HG03139 (cell line): Measurements from ENCODE around the gene EFNA5.

Source experiments
- ATAC-seq: cut with Tn5 transposase; IDR thresholded peaks from one replicate; pipeline ENCODE4 v1.9.1; 2021; ENCODE audit not compliant: unreplicated experiment

EFNA5 gene

DNA sequence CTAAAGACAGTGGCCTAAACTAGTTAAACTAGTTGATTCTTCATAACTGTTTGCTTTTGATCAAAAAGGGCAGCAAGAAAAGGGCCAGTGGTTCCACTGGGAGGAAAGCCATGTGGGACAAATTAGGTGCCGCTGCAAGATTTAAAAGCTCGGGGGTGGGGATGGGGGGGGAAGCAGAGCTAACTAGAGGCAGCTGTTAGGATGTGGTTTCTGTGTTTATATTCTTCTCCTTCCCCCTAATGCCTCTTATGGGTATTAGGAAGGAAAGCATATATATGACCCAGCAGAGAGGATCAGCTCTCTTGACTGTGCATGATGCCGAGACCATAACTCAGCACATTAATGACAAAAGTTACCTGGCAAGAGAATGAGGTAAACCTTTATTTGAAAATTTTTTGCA, 65.7 kb downstream of the EFNA5 start:
- ATAC-seq: no peak

DNA sequence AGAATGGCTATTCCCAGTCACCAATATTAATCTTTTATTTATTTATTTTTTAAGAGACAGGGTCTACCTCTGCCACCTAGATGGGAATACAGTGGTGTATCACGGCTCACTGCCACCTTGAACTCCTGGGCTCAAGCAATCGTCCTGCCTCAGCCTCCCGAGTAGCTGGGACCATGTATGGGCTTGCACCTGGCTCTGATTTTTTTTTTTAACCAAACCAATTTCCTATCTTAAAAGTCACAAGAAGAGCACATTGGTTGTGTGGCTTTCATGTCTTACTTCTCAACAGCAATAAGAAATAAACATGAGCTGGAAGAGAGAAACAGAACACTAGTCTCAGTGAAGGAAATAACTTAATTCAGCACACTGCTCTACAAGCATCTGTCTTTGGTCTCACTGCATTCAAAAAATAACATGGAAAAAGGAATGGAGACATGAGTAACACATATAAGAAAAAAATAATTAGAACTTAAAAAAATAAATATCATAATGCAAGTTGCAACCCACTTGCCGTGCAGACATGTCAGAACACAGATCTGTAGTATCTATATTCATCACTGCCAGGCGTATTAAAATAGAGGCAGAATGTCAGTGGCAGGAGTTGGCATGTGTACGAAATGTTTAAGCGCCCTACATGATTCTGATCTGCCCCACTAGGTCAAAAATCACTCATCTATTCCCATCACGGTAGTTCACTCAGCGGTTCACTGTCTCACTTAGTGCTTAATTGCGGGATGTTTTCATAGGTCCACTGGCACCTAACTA, 66.4 kb downstream of the EFNA5 start:
- no peak for ATAC-seq

DNA sequence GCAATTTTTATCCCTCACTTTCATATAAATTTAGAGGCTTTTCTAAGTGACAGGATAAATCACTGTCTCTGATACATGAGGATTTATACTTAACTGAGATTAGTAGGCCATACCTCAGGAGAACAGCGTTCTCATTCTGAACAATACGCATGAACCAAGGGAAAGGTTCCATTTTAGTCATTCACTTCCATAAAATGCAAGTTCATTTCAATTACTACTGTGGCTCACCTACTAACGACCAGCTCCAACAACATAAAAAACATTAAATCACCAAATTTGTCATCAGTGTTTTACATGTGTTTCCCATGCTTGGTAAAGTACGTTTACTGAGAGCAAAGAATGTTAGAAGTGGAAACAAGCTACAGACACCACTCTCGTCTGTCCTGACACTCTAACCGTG, 67.4 kb downstream of the EFNA5 start:
- no peak for ATAC-seq

DNA sequence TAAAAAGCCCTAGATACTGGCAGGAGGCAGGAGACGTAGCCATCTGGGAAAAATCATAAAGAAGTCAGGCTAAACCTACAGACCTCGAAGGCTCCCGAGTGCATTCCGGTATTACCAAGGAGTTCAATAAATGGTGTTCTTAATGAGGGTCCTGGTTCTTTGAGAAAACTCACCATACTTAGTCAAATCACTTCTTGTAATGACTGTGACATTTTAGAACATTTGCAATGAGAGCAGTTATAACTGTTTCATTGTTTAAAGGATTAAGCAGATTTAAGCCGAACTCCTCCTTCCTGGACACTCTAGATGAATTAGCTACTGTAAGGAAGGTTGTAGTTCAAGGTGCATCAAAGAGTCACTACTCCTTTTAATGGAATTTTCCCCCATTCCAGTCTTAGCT, 67.8 kb downstream of the EFNA5 start:
- no peak for ATAC-seq

DNA sequence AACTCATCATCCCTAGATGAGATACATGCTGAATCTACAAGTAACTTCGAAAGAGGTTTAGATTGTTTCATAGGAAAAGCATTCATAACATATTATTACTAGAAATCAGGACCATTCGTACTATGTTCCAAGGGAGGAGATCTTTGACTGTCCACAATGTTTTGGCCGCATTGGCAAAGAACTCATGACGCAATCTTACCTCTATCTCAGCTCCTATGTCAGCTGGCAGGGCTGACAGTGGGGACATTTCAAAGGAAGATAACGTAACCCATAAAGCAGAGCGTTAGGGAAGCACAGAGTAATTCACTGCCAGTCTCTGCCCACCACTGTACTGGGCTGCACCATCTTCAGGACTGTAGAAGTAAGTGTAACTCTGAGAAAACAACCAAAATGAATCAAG, 69.7 kb downstream of the EFNA5 start:
- no peak for ATAC-seq

DNA sequence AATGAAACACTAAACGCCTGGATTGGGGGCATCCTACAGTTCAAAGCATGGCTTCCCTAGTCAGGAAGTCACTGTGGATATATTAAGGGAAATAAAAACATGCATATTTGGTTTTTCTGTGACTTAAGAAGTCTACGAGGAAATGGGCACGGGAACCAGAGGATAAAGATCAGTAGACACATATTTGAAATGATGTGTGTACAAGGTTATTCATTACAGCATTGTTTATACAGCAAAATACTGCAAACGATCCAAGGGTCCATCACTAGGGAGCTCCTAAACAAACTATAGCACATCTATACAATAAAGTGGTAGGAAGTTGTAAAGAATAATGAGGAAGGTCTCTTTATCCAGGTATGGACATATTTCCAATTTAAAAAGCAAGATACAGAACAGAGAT, 71.8 kb downstream of the EFNA5 start:
- ATAC-seq: no peak

DNA sequence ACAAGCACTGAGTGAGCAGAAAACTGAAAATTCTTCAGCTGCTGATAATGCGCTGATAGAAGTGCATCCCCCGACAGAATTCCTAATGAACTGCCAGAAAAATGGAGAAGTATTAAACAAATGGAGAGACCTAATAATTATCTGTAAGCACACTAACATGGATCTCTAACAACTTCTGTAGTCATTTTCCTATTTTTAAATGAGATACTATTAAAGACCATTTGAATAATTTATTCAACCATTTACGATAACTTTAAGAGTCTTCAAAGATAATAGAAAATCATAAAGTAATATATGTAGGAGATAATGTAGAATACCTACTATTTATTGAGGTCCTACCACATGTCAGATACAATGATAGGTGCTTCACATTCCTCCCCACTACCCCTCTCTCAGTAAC, 72.9 kb downstream of the EFNA5 start:
- no peak for ATAC-seq

DNA sequence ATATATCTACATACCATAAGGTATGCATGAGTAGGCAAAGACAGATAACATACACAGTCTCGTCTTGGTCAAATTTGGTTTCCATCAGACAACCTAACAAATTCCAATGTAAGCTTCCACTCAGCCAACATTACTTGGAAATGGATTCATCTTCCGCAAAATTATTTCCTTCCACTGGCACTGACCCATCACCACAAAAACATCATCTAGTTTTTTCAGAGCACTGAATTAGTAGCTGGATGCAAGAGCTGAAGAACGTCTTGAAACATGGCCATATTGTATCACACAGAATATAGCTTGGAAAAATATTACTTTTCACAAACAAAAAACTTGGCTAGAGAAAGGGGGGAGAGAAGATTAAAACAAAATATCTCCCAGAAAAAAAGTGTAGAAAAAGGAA, 73.5 kb downstream of the EFNA5 start:
- ATAC-seq: no peak

DNA sequence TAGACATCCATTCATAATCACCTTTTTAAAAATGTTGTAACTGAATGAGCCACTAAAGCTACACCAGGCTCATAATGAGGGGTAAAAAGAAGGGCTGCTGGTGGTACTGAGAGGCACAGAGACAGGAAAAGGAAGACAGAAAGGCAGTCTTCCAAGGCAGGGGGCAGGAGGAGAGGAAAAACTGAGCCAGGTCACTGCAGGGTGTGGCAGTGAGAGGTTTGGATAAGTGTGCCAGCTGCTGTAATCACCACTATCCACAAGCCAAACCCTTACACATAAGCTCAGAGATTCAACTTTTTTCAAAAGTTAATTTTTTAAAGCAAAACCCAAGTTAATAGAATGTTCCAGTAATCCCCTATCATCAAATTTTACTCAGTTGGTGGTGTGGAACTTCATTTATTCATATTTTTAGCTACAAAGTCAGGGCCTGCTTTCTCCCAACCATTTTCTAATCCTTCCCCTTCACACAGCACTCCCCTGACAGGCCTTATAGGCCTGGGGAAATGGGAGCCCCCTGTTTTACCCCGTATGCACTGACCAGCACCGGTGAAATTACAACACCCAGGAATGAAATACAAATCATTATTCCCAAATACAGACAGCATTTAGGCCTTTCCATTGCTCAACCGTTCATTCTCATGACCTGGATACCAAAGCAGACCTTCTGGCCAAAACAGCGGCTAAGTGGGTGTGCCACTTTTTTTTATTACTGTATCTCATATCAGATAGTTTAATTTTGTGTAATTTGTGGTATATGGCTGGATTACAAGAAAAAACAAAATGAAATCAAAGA, 76.3 kb downstream of the EFNA5 start:
- no peak for ATAC-seq

DNA sequence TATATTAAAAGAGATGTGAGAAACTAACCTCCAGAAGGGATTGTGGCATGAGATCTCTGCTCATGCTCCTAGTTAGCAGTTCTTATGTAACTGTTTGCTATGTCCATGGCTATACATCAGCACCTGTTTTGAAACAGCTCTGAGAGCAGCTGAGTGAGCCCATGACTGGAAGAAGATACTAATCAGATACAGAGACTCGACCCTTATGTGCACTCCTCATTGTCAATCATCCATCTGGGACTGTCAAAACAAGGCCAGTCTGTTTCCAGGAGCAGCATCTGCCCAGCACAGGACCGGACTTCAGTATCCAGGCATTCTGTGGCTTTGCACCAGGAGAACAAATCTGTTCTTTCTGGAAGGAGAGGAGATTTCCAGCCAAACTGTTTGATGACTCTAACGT, 77.7 kb downstream of the EFNA5 start:
- no peak for ATAC-seq

DNA sequence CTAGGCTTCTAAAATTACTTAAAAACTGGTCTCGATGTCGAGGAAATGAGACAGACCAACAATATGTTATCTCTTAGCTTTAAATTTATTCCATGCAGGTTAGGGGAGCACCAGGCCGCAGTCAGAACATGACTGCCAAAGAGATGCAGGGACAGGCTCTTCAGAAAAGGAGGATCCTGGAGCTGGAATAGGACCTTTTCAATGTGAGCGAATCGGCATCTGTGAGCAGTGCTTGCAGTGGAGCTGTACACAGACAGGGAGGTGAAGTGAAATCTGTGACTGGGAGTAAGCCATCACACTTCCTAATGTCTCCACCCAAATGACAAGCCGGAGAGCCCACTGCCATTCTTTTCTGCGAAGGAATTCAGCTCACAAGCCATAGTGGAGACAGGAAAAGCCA, 78.2 kb downstream of the EFNA5 start:
- ATAC-seq: no peak

DNA sequence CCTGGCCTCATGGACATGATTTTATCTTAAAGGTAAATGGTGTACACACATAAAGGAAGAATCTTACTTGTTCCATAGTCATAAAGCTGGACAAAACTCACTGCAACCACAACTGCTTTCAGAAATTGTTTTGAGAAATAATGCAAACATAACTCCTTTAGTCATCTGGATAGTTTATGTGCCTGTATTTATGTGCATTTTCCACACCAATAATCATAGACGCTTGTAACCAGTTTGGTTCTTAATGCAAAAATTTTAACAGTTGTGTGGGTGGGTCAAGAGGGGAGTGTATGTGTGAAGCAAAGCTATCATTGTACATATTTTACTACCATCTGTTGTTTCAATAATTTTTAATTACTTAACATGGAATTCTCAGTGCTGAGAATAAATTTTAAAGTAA, 80.1 kb downstream of the EFNA5 start:
- no peak for ATAC-seq

DNA sequence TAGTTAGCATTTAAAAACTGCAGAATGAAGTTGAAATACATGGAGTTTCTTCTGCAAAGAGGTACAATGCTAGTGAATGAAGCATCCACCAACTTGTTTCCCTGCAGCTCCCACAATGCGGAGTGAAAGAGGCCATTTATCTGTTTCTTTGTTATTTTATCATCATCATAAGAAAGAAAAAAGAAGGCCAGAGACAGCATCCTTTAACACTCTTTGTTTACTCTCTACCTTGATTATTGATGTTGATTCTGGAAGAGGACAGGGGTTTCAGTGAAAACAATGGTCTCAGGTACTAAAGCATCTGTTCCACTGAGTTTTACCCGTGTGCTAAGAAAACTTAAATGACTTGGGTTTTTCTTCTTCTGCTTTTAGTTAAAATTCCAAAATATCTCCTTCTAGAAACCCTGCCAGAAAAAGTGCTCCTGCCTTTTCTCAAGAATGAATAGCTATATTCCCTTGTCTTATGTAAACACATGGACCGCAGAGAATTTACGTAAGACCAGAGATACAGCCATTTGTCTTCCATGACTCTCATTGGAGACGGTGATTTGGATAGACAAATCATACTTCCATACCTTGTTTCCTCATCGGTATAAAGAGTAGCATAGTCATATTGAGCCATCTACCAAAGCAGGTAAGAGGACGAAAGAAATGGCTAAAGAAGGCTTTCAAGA, 81.1 kb downstream of the EFNA5 start:
- ATAC-seq: no peak

DNA sequence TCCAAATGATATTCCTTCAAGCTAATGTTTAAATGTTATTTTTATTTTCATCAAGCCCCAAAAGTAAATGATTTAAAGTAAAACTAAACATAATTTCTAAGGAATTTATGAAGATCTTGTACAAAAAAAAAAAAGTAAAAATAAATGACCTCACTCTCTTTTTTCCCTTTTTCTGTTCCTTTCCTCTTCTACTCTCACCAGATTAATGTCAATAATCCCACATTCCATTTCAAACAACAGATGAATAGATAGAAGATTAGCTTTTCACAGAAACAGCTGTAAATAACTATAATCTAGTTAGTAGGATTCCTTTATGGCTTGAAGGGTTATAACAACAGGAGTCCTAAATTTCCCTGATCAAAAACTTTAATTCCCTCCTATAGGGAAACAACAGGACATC, 88.1 kb downstream of the EFNA5 start:
- ATAC-seq: no peak

DNA sequence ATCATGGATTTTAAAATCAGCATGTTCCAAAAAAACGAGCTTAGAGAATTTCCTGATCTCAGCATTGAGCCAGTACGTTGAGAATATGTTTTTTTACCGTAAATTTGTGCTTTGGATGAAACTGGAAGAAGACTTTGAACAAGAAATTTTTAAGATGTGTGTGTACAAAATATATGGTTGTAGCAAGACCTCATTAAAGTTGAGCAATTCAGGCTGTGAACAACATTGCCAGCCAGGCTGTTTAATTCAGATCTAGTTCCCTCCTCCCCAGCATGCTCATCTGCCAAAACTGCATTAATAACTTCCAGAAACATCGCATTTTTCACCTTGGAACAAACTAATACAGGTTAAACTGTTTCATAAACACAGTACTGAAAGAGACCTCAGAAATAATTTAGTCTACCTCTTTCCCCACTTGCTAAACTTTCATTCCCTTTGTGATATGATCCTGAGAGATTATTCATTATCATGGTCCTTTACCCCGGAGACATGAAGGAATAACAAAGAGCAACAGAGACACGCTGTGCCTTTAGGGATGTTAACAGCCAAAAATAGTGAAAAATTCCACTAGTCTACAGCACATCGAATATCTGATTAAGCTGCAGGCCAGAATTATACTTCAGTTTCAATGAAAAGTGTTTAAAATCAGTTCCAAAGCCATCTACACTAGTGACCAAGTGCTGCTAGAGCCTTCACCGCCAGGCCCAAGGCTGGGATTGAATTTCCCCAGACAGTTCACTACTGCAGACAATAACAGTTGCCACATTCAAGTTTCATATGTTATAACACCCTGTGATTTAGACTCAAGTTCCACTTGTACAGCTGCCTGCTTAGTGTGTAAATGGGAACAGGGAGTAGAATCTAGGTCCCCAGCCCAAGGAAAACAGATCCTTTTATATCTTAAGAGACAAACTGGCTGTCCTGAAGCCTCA, 89.6 kb downstream of the EFNA5 start:
- no peak for ATAC-seq

DNA sequence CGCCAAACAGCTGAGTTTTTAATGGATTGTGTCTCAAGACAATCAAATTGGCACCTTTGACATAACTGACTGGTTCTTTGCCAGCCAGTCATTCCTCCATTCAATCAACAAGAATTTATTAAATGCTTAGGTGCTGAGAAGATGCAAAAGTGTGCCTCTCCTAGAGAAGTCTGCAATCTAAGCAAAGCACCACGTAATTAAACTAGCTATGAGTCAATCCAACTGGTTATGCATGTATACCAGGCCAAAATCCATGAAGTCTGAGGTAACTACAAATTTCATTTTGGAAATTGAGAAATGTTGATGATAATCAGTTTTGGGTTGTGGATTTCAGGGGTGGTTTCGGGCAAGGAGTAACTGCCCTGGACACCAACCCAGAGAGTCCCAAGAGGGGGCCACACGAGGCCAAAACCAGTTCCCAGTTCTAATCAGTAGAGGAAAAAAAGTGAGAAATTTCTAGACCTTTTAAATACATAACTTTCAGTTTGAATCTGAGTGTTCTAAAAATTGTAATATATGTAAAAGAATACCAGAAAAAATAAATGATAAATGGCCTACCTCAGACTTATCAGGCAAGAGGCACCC, 92.6 kb downstream of the EFNA5 start:
- ATAC-seq: no peak

DNA sequence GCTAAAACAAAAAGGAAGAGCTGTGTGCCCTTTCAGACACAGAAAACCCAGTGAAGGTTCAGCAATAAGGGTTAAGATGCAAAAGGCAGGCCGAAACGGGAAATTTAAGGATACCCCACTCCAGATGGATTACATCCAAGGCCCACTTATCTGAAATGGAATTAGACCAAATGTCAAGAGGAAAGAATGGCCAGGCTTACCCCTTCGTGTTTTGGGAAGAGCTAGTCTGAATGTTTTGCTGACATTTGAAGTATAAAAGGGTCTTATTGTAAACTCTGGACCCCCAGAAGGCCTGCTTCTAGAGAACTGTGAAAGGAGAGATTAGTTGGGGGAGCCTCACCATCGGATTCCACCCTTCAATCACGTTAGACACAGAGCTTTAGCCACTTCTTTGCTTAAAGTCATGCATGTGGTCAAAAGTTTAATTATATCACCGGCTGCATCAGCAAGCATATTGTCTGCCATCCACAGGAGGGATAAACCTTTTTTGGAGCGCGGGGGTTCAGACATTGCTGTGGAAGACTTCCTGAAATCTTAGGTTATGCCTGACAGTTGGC, 93.3 kb downstream of the EFNA5 start:
- ATAC-seq: no peak

DNA sequence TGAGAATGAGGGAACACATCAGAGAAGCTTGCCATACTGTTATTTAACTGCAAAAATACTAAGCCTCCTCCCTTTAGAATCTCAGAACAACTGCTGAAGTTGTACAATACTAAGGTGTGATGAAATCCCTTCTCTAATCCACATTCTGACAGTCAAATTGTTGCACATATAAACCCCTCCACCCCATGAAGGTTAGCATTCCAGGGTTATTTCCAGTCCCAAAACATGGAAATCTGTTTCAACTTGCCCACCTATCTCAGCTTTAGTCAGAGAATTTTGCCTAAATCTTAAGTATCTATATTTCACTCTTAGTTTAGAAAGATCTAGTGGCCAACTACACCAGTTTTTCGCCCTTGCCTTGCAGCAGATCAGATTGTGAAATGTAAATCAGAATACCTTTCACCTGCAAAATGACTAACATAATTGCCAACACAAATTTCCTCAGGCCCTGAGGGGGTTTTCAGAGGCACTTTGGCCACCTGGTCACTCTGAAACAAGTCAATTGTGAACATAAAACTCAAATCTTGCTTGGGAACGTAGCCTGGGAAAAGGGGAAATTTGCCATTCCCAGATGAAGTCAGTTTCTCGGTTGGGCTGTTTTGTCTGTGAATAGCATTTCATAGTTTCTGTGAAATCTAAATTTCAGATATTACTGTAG, 93.9 kb downstream of the EFNA5 start:
- ATAC-seq: no peak

DNA sequence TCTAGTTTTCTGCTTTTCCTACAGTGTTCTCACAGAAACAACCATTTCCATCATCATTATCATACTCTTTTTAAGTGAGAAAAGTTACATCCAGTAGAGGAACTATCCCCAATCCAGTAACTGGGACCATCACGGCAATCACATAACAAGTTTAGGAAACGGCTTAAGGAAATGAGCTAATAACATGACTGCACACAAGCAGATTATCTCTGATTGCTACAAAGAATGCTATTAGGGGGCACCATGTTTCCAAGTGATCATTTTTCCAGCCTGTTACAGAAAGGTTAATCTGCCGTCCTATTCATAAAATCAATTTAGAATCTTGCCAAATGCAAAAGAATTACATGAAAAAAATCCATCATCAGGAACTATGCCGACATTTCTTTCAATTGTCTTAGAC, 94.6 kb downstream of the EFNA5 start:
- no peak for ATAC-seq

DNA sequence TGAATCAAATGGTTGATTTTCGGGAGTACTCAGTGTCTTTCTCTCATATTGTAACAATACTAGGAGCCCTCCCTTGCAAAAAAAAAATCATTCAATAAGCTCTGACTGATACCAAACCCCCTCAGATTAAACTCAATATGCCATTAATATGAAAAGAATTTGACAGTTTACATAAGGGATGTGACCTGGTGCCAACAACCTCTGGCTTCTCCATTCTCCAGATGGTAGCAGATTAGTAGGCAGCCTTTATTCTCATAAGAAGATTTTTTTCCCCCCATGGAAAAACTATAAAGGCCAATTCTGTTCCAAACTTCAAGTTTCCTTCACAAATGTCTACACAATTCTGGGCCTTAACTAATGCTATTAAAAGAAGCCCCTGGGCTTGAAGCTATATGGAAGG, 96.5 kb downstream of the EFNA5 start:
- ATAC-seq: no peak
